OCI-LY1 (cell line): ENCODE results near the gene SLC37A1.

Source experiments
- EZH2 ChIP-seq: fragments of 200-600 bp; sonication (generic), shearing (Covaris generic); IDR thresholded peaks from 2 replicates; pipeline ENCODE4 v1.8.0; 2017; ENCODE audit warnings: borderline replicate concordance, mixed run types, mild to moderate bottlenecking, antibody characterized with exemption, low read length, moderate library complexity, mixed read lengths
- TF ChIP-seq, protein P1 (sequence below): fragments of 200-600 bp; sonication (generic), shearing (Covaris generic); IDR thresholded peaks from 2 replicates; pipeline ENCODE4 v1.5.1; 2017; ENCODE audit warnings: mild to moderate bottlenecking, antibody characterized with exemption, low read length, moderate library complexity, mixed read lengths

DNA sequence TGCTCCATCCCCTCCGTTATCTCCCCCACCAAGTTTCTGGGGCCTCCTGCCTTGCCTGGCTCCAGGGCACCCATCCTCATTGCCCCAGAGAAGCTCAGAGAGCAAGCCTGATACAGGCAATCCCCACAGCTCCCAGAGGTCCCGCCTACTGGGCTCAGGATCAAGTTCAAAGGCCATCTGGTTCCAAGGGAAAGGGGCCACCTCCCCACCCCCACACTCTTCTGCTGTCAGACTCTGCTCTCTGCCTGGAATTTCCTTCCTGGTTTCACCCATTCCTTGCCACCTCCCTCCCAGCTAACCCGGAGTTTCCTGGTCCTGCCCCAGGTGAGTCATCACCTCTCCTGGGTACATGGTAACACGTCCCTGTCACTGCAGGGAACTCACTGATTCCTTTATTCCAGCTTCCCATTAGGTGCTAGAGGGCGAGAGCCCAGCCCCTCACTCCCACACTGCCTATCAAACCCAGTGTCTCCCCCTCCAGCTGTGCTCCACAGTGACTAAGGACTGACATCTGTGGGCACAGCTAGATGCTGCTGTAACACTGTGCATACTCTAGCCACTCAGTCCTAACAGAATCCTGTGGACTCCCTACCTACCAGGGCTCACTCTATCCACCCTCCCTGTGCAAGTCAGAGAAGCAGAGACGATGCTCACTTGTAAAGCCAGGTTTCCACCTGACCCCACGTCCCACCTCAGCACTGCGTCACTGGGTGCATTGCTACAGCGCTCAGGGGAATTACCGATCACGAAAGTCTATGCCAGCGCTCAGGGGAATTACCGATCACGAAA lies 39.4 kb upstream of the SLC37A1 start:
- TF ChIP-seq, protein P1, sequence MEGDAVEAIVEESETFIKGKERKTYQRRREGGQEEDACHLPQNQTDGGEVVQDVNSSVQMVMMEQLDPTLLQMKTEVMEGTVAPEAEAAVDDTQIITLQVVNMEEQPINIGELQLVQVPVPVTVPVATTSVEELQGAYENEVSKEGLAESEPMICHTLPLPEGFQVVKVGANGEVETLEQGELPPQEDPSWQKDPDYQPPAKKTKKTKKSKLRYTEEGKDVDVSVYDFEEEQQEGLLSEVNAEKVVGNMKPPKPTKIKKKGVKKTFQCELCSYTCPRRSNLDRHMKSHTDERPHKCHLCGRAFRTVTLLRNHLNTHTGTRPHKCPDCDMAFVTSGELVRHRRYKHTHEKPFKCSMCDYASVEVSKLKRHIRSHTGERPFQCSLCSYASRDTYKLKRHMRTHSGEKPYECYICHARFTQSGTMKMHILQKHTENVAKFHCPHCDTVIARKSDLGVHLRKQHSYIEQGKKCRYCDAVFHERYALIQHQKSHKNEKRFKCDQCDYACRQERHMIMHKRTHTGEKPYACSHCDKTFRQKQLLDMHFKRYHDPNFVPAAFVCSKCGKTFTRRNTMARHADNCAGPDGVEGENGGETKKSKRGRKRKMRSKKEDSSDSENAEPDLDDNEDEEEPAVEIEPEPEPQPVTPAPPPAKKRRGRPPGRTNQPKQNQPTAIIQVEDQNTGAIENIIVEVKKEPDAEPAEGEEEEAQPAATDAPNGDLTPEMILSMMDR = no peak
- no peak for TF ChIP-seq EZH2
